ENCODE data around the gene PELI3. TPM values are rescaled to one million over a fixed set of nuclear protein-coding genes. Genes with fewer than 3 reads are reported as not detected.

The PELI3 gene
- total and polyA plus RNA-seq, 3 experiments from 2014 or later = 5.3 to 7.0 (median 6.6) TPM

GRCh38 chr11:66476841-66477251, 10.1 kb downstream of the PELI3 start:
- DNase-seq = no peak
- H3K27me3 ChIP-seq (ENCODE audit: insufficient read depth, low read length, poor library complexity, severe bottlenecking) = no peaks in the 10 kb centered on the region
- no peak overlapping the region for H3K27ac ChIP-seq (ENCODE audit: low read depth, low read length)
- peak overlapping the region in 2 of 8 donors; percentile 38 to 95 for H3K27ac Mint-ChIP-seq
- H3K4me3 Mint-ChIP-seq = peak overlapping the region in 2 of 7 donors; percentile 49 to 80
- no peak overlapping the region for H3K4me3 ChIP-seq (ENCODE audit: low read length)
- H3K36me3 ChIP-seq (ENCODE audit: insufficient read depth, low read length) = no peaks in the 10 kb centered on the region
- H3K36me3 Mint-ChIP-seq = peaks cover 0 to 32% (median 0%) of the 10 kb centered on the region in 3 donors
- CTCF ChIA-PET = interaction anchor here (1.4 kb wide), 1 partner anchor 68 kb away, joined by 3 read pairs; no protein-coding TSS in a partner anchor
- peaks cover 18% of the 10 kb centered on the region for H3K4me1 ChIP-seq (ENCODE audit: insufficient read depth, low read length)
- peaks cover 0 to 1% of the 10 kb centered on the region in 2 donors for H3K27me3 Mint-ChIP-seq
- no peaks in the 10 kb centered on the region for H3K9me3 ChIP-seq (ENCODE audit: low read length)
- H3K4me1 Mint-ChIP-seq = peaks cover 22 to 25% (median 23%) of the 10 kb centered on the region in 3 donors
- no peaks in the 10 kb centered on the region for H3K9me3 Mint-ChIP-seq
- POLR2A ChIA-PET = no interaction called here

DNA sequence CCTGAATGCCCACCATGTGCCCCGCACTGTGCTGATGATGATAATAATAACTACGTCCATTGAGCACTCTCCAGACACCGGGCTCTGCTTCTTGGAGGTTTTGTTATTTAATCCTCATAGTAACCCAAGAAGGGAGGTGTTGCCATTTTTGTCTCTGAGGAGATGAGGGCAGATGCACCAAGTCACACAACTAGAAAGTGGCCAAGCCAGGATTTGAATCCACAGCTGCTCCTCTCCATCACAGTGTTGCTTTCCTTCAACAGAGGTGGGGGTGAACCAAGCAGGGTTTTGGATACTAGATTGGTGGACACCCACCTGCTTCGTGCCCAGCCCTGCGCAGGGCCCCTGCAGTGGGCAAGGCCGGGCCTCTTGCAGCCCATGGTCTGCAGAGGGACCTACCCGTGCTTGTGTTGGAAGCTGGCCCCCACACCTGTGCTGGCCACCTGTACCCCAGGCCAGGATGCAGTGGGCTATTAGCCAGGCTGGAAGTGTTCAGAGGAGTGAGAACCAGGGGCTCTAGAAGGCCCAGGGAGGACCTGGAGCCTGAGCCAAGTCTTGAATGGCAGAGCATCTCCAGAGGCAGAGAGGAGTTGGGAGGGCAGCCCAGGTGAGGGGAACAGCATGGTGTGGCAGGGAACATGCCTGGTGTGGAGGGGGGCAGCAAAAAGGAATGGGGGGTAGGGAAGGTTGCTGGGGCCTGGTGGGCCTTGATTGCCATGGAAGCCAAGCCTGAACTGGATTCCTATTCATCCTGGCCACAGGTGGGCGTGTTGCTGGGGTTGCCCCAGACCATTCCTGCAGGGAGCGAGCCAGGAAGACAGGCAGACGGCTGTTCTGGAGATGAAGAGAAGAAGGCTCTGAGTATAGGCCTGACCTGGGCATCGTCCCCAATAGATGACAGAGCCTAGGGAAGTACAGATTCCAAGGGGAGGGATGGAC, 10.8 kb downstream of the PELI3 start:
- H3K27ac Mint-ChIP-seq = peak overlapping the region in 6 of 8 donors; percentile 24 to 95 (median 56)
- ChIA-PET CTCF (interaction anchor here (1.4 to 1.5 kb wide), 2 partner anchors 8 to 69 kb away, joined by 3 read pairs; no protein-coding TSS in a partner anchor), POLR2A (no interaction called here)
- no peak overlapping the region for H3K4me3 ChIP-seq (ENCODE audit: low read length)
- peak overlapping the region in 4 of 7 donors; percentile 47 to 99 (median 76) for H3K4me3 Mint-ChIP-seq
- no peaks in the 10 kb centered on the region for H3K9me3 Mint-ChIP-seq
- H3K27me3 ChIP-seq (ENCODE audit: insufficient read depth, low read length, poor library complexity, severe bottlenecking) = no peaks in the 10 kb centered on the region
- no peak for DNase-seq
- H3K27ac ChIP-seq (ENCODE audit: low read depth, low read length) = no peak overlapping the region
- H3K36me3 Mint-ChIP-seq = peaks cover 0 to 31% (median 0%) of the 10 kb centered on the region in 3 donors
- H3K4me1 ChIP-seq (ENCODE audit: insufficient read depth, low read length) = peaks cover 18% of the 10 kb centered on the region
- no peaks in the 10 kb centered on the region for H3K9me3 ChIP-seq (ENCODE audit: low read length)
- peaks cover 0 to 1% of the 10 kb centered on the region in 2 donors for H3K27me3 Mint-ChIP-seq
- peaks cover 22 to 31% (median 28%) of the 10 kb centered on the region in 3 donors for H3K4me1 Mint-ChIP-seq
- no peaks in the 10 kb centered on the region for H3K36me3 ChIP-seq (ENCODE audit: insufficient read depth, low read length)

DNA sequence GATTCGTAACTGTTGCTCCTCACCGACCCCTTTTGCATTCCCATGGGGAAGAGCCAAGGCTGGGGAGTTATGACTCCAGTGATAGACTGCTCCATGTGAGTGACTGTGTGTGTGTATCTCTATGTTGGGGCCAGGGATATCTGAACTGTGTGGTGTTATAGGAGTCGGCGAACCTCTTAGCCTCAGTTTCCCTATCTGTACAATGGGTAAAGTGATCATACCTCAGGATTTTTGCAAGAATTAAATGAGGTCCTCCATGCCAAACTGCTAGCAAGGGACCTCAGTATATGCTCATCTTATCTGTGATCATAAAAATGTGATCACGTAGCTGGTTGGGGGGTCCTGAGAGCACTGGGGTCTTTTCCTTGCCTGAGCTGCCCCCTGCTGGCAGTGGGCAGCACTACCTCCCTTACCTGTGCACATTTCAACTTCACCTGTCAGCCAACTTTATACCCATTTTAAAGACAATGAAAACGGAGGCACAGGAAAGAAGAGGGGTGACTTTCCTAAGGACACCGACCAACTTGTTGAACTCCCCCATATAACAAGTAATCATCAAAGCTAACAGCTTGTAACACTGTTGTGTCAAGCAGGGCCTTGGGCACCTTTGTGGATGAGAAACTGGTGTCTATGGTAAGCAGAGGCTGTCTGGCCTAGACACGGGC, 12.2 kb downstream of the PELI3 start:
- Histone ChIP-seq H3K27me3 (ENCODE audit: insufficient read depth, low read length, poor library complexity, severe bottlenecking) (no peaks in the 10 kb centered on the region), H3K4me3 (ENCODE audit: low read length) (peak overlapping the region; percentile 90), H3K9me3 (ENCODE audit: low read length) (no peaks in the 10 kb centered on the region), H3K36me3 (ENCODE audit: insufficient read depth, low read length) (no peaks in the 10 kb centered on the region), H3K4me1 (ENCODE audit: insufficient read depth, low read length) (peaks cover 18% of the 10 kb centered on the region), H3K27ac (ENCODE audit: low read depth, low read length) (peak overlapping the region; percentile 83)
- Mint-ChIP-seq H3K36me3 (peaks cover 0 to 30% (median 0%) of the 10 kb centered on the region in 3 donors), H3K27me3 (peaks cover 0 to 1% of the 10 kb centered on the region in 2 donors), H3K27ac (peak overlapping the region; percentile 74 to 97 (median 92)), H3K4me1 (peaks cover 22 to 40% (median 30%) of the 10 kb centered on the region in 3 donors), H3K4me3 (peak overlapping the region; percentile 87 to 99 (median 92)), H3K9me3 (no peaks in the 10 kb centered on the region)
- POLR2A ChIA-PET = interaction anchor here (2.0 to 2.5 kb wide), 2 partner anchors 12 to 199 kb away, joined by 13 to 43 read pairs; partner anchors contain the start of genes PELI3 and RBM4B
- CTCF ChIA-PET = interaction anchor here (1.0 to 1.5 kb wide), 4 partner anchors 7 to 113 kb away, joined by 3 to 5 read pairs (median 4); partner anchors contain the start of gene CCDC87
- peak in 2 of 5 donors; percentile 17 to 34 for DNase-seq

DNA sequence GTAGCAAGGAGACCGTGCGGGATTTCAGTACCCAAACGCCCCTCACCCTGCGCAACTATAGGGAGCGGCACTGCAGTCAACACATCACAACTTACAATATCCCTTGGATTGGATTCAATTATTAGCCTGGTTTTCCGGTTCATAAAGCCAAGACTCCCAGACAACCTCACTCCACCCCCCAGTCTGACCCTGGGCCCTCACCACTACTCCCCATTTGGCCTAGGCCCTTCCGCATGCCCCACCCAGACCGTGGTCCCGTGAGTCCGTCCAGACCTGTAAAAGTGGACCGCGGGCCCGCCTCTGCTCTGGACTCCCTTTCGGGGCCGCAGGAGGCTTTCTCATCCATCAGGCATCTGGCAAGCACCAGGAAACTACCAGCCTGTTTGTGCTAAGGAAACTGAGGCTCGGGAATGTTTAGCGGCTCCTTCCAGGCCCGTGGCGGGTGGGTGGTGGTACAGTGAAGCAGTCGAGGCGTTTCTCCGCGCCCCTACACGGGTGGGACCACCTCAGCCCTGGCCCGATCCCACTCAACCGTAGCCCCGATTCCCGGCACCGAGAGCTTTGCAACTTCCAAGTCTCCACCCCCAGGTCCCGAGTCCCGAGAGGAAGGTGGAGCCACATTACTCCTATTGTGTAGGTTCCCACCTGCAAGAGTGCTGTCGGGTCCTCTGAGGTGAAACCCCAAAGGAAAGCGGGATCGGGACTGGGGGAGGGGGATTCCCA, 12.8 kb downstream of the PELI3 start:
- Mint-ChIP-seq H3K4me1 (peaks cover 22 to 40% (median 30%) of the 10 kb centered on the region in 3 donors), H3K27me3 (peaks cover 0 to 1% of the 10 kb centered on the region in 2 donors), H3K9me3 (no peaks in the 10 kb centered on the region), H3K36me3 (peaks cover 0 to 24% (median 0%) of the 10 kb centered on the region in 3 donors), H3K4me3 (peak overlapping the region; percentile 87 to 99 (median 92)), H3K27ac (peak overlapping the region; percentile 74 to 97 (median 92))
- peaks cover 18% of the 10 kb centered on the region for H3K4me1 ChIP-seq (ENCODE audit: insufficient read depth, low read length)
- CTCF ChIA-PET = interaction anchor here (0.6 to 1.7 kb wide), 13 partner anchors 8 to 198 kb away, joined by 3 to 9 read pairs (median 4); partner anchors contain the start of genes CCDC87, MRPL11, PELI3 and RBM4B
- H3K4me3 ChIP-seq (ENCODE audit: low read length) = peak overlapping the region; percentile 90
- H3K36me3 ChIP-seq (ENCODE audit: insufficient read depth, low read length) = no peaks in the 10 kb centered on the region
- no peaks in the 10 kb centered on the region for H3K9me3 ChIP-seq (ENCODE audit: low read length)
- POLR2A ChIA-PET = interaction anchor here (0.6 to 2.5 kb wide), 12 partner anchors 9 to 915 kb away, joined by 3 to 43 read pairs (median 4); partner anchors contain the start of genes ACTN3, BBS1, MRPL11 and PELI3
- H3K27me3 ChIP-seq (ENCODE audit: insufficient read depth, low read length, poor library complexity, severe bottlenecking) = no peaks in the 10 kb centered on the region
- peak in 1 of 5 donors; percentile 11 for DNase-seq
- peak overlapping the region; percentile 83 for H3K27ac ChIP-seq (ENCODE audit: low read depth, low read length)

- Histone ChIP-seq H3K27ac (ENCODE audit: low read depth, low read length) (peak within 1 kb of the TSS; percentile 83), H3K36me3 (ENCODE audit: insufficient read depth, low read length) (no peaks in the 10 kb centered on the region), H3K9me3 (ENCODE audit: low read length) (no peaks in the 10 kb centered on the region), H3K27me3 (ENCODE audit: insufficient read depth, low read length, poor library complexity, severe bottlenecking) (no peaks in the 10 kb centered on the region), H3K4me1 (ENCODE audit: insufficient read depth, low read length) (peaks cover 18% of the 10 kb centered on the region), H3K4me3 (ENCODE audit: low read length) (peak within 1 kb of the TSS; percentile 90)
- Mint-ChIP-seq H3K4me3 (peak within 1 kb of the TSS; percentile 87 to 99 (median 92)), H3K27me3 (peaks cover 0 to 1% of the 10 kb centered on the region in 2 donors), H3K4me1 (peaks cover 22 to 40% (median 30%) of the 10 kb centered on the region in 3 donors), H3K27ac (peak within 1 kb of the TSS; percentile 74 to 97 (median 92)), H3K9me3 (no peaks in the 10 kb centered on the region), H3K36me3 (peaks cover 0 to 30% (median 0%) of the 10 kb centered on the region in 3 donors)
- CTCF ChIA-PET = interaction anchor here (0.6 to 1.7 kb wide), 9 partner anchors 10 to 197 kb away, joined by 3 to 9 read pairs (median 4); partner anchors contain the start of genes MRPL11, PELI3 and RBM4B
- DNase-seq = peak; percentile 93 to 97 (median 94)
- POLR2A ChIA-PET = interaction anchor here (0.6 to 2.5 kb wide), 13 partner anchors 8 to 916 kb away, joined by 3 to 43 read pairs (median 3); partner anchors contain the start of genes ACTN3, BBS1, MRPL11 and PELI3
These were observed 13.6 kb downstream of the PELI3 start, which contains the start of gene DPP3 for GRCh38 chr11:66480117-66480938. TSS of gene DPP3 (plus strand) at chr11:66480434. CDS start at chr11:66482201, 1,767 bp downstream.

DNA sequence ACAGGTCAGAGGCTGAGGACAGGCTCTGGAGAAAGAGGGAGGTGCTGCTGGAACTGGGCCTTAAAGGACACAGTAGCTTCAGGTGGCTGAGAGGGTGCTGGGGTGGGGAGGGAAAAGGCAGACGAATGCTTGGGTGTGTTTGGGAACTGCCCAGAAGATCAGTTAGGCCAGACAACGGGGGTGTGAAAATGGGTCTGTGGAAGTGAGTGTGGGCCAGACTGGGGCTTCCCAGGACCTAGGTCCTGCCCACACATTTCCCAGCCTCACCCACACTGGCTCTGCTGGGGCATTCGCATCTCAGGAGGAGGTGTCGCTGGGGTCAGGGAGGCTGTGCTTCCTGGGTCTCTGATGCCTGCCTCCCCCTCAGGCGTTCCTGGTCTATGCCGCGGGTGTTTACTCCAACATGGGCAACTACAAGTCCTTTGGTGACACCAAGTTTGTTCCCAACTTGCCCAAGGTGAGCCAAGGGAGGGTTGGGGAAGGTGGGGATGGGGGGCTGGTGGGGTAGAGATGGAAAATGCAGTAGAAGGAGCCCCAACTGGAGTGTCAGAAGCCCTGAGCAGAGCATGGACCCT, 18.2 kb downstream of the PELI3 start:
- Mint-ChIP-seq H3K4me1 (peaks cover 7 to 28% (median 16%) of the 10 kb centered on the region in 3 donors), H3K9me3 (no peaks in the 10 kb centered on the region), H3K36me3 (peaks cover 0 to 67% (median 4%) of the 10 kb centered on the region in 3 donors), H3K27me3 (no peaks in the 10 kb centered on the region), H3K4me3 (no peak overlapping the region), H3K27ac (peak overlapping the region in 1 of 8 donors; percentile 41)
- no peak for DNase-seq
- ChIA-PET POLR2A (no interaction called here), CTCF (interaction anchor here (1.2 kb wide), 2 partner anchors 26 to 906 kb away, joined by 3 read pairs; partner anchors contain the start of genes BBS1 and RAD9A)
- Histone ChIP-seq H3K27me3 (ENCODE audit: insufficient read depth, low read length, poor library complexity, severe bottlenecking) (no peaks in the 10 kb centered on the region), H3K9me3 (ENCODE audit: low read length) (no peaks in the 10 kb centered on the region), H3K27ac (ENCODE audit: low read depth, low read length) (no peak overlapping the region), H3K36me3 (ENCODE audit: insufficient read depth, low read length) (no peaks in the 10 kb centered on the region), H3K4me1 (ENCODE audit: insufficient read depth, low read length) (peaks cover 8% of the 10 kb centered on the region), H3K4me3 (ENCODE audit: low read length) (no peak overlapping the region)

Measured in CD8-positive, alpha-beta memory T cell (primary cell).